Cardiac muscle cell (in vitro differentiated cells and primary cell): ENCODE data around the gene TUBB4B. TPM values are rescaled to one million over a fixed set of nuclear protein-coding genes. Genes with fewer than 3 reads are reported as not detected.

ENCODE experiments used
- DNase-seq, 2 donors: peaks; one replicate each; pipeline versions ENCODE4 v3.0.0 to v3.0.0-alpha.2; 2010 to 2017; ENCODE audit warnings: low read depth in 1 of 2, low spot score in 1 of 2
- H3K27ac ChIP-seq: fragments of 200-600 bp; sonication (generic); 2 replicates; pipeline ENCODE4 v1.5.1; 2016
- H3K27me3 ChIP-seq: fragments of 200-600 bp; sonication (generic); 2 replicates; pipeline ENCODE4 v1.6.0; 2016; ENCODE audit warnings: control low read depth
- H3K36me3 ChIP-seq: fragments of 200-600 bp; sonication (generic); 2 replicates; pipeline ENCODE4 v1.5.1; 2016; ENCODE audit warnings: control low read depth
- H3K4me1 ChIP-seq: fragments of 200-600 bp; sonication (generic); 2 replicates; pipeline ENCODE4 v1.8.1; 2017; ENCODE audit warnings: low read depth, mild to moderate bottlenecking, mixed run types
- H3K4me3 ChIP-seq: fragments of 200-600 bp; sonication (generic); 2 replicates; pipeline ENCODE4 v1.5.1; 2016; ENCODE audit warnings: mild to moderate bottlenecking
- H3K9me3 ChIP-seq: fragments of 200-600 bp; sonication (generic); 2 replicates; pipeline ENCODE4 v1.5.1; 2017; ENCODE audit warnings: low read depth, mild to moderate bottlenecking, control low read depth
- CTCF ChIP-seq: IDR thresholded peaks from 2 replicates; pipeline ENCODE4 v1.5.1; 2012; ENCODE audit warnings: low read depth, mild to moderate bottlenecking, low read length
- polyA plus RNA-seq: library from polyadenylated mRNA; unstranded; fragments of >200 nt; fragmentation: Nextera tagmentation; extraction: Ambion mirVana; gene quantifications from 2 replicates; pipeline ENCODE4 v1.2.1, GENCODE V29; 2016
- total RNA-seq: library from RNA; depleted of rRNA; stranded (reverse); fragments of >200 nt; gene quantifications from 2 replicates; pipeline ENCODE4 v1.2.3, GENCODE V29; 2016

TUBB4B gene
- total and polyA plus RNA-seq, 2 experiments from 2014 or later, result 540 to 745 TPM

- H3K9me3 ChIP-seq, result no peaks in the 10 kb centered on the region
- H3K4me3 ChIP-seq, result no peak overlapping the region
- H3K27ac ChIP-seq, result no peak overlapping the region
- DNase-seq, result no peak
- peaks cover 19% of the 10 kb centered on the region for H3K4me1 ChIP-seq
- TF ChIP-seq CTCF, result no peak
- H3K27me3 ChIP-seq, result no peaks in the 10 kb centered on the region
- H3K36me3 ChIP-seq, result no peaks in the 10 kb centered on the region
These were observed 26.5 kb upstream of the TUBB4B start for GRCh38 chr9:137214620-137215019.

GRCh38 chr9:137215196-137215986 lies 25.7 kb upstream of the TUBB4B start:
- no peaks in the 10 kb centered on the region for H3K36me3 ChIP-seq
- TF ChIP-seq CTCF, result no peak
- H3K4me1 ChIP-seq, result peaks cover 21% of the 10 kb centered on the region
- no peaks in the 10 kb centered on the region for H3K27me3 ChIP-seq
- no peak overlapping the region for H3K27ac ChIP-seq
- no peaks in the 10 kb centered on the region for H3K9me3 ChIP-seq
- H3K4me3 ChIP-seq, result no peak overlapping the region
- DNase-seq, result no peak

- Histone ChIP-seq H3K27ac (no peak overlapping the region), H3K4me3 (no peak overlapping the region), H3K27me3 (no peaks in the 10 kb centered on the region), H3K36me3 (no peaks in the 10 kb centered on the region), H3K4me1 (peaks cover 25% of the 10 kb centered on the region), H3K9me3 (no peaks in the 10 kb centered on the region)
- no peak for DNase-seq
- TF ChIP-seq CTCF, result no peak
These were observed 24.7 kb upstream of the TUBB4B start for GRCh38 chr9:137216188-137216965.

- peak overlapping the region; percentile 90 for H3K27ac ChIP-seq
- H3K4me1 ChIP-seq, result peaks cover 25% of the 10 kb centered on the region
- H3K9me3 ChIP-seq, result no peaks in the 10 kb centered on the region
- H3K4me3 ChIP-seq, result no peak overlapping the region
- no peak for TF ChIP-seq CTCF
- H3K27me3 ChIP-seq, result no peaks in the 10 kb centered on the region
- peak; percentile 24 to 76 for DNase-seq
- no peaks in the 10 kb centered on the region for H3K36me3 ChIP-seq
These were observed 23.5 kb upstream of the TUBB4B start for GRCh38 chr9:137217276-137218211.

- TF ChIP-seq CTCF, result no peak
- H3K4me1 ChIP-seq, result peaks cover 31% of the 10 kb centered on the region
- H3K9me3 ChIP-seq, result no peaks in the 10 kb centered on the region
- H3K27ac ChIP-seq, result peak overlapping the region; percentile 90
- H3K27me3 ChIP-seq, result no peaks in the 10 kb centered on the region
- no peak for DNase-seq
- no peak overlapping the region for H3K4me3 ChIP-seq
- no peaks in the 10 kb centered on the region for H3K36me3 ChIP-seq
These were observed 22.8 kb upstream of the TUBB4B start for GRCh38 chr9:137218212-137218753.
